Colon (tissue), 2 donors: ENCODE data around the gene ZNF410.

Experiments used
- FAIRE-seq: peaks from 2 replicates; lab custom pipeline; 2012; peaks lifted over from hg19 to GRCh38; lab: Jason Lieb, UNC
- donor health status: control.
- donor health status: control.

ZNF410 gene

DNA sequence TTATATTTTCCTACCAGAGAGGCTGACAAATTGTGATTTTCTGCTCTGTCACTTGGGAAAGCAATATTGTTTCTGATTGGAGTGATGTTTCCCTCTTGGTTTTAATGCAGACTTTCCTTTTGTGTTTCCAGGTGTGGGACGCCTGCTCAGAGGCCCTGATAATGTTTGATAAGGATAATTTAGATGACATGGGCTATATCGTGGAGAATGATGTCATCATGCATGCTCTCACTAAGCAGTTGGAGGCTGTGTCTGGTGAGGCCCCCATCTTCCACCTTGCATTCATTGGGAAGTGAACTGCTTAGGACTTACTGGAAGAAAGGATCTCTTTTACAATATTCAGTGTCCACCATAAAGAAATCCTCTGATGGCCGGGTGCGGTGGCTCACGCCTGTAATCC, 69.0 kb downstream of the ZNF410 start:
- no peak for FAIRE-seq

DNA sequence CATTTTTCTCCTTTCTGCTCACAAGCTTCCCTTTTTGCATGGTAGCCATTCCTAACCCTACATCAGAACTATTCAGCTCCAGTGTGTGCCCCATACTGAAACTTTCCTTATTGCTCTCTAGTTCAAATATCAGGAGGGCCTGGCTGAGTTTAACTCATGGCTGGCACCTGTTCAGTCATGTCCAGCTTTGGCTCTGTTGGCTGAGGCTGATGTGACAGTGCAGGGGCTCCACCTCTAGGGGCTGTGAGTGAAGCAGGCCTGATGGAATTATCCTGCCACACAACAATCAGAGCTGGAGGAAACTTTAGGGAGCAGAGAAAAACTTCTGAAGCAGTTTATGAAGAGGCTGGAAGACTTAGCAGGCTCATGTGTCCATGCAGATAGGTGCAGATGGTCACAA, 71.9 kb downstream of the ZNF410 start:
- FAIRE-seq, result no peak

DNA sequence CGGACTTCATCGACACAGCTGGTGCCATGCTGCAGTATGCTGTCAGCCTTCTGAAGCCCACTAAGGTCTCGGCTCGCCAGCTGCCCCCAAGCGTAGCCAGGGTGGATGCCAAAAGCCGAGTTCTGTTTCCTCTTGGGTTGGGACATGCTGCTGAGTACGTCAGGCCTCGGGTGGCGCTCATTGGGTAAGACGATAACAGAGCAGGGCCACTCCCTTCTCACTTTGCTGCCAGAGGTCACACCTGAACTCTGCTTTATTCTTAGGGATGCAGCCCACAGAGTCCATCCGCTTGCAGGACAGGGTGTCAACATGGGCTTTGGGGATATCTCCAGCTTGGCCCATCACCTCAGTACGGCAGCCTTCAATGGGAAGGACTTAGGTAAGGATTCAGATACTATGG, 74.5 kb downstream of the ZNF410 start:
- FAIRE-seq, result no peak

DNA sequence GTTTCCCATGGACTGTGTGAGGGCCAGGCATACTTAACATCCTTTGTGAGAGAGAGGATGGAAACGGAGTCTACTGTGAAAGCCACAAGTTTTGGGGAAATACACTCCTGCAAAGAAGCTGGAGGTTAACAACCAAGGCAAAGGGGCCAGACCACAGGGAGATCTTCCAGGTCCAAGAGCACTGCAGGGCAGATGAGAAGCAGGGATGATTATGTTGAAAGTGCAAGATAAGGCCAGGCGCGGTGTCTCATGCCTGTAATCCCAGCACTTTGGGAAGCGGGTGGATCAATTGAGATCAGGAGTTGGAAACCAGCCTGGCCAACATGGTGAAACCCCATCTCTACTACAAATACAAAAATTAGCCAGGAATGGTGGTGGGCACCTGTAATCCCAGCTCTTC, 78.6 kb downstream of the ZNF410 start:
- FAIRE-seq, result no peak

DNA sequence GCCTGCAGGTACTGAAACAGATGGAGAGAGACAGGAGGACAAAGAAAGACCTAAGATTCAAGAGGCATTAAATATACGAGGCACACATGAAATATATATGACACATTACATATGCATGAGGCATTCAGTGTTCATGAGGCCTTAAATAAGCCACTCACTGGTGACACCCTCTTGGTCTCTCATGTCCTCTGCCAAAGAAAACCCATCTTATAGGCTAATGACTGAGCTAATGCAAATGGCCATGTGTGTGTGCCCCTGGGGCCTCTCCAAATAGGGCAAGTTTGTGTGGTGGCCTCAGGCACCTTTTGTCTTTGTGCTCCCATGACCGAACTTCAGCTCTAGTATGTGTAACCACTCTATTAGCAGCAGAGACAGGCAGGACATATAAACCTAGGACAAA, 82.2 kb downstream of the ZNF410 start:
- no peak for FAIRE-seq

DNA sequence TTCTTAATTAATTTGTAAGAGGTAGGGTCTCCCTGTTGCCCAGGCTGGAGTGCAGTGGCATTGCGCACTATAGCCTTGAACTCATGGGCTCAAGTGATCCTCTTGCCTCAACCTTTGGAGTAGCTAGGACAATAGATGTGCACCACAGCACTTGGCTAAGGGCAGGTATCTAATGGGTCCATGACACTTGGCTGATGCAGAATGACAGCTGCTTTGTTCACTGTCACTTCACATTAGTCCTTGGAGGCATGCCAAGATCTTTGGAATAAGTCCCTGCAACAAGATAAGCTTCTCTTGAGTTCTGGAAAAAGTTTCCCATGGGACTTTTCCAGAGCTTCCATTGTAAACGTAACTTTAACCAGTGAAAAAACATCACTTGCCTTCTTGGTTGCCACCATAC, 86.8 kb downstream of the ZNF410 start:
- FAIRE-seq, result no peak

DNA sequence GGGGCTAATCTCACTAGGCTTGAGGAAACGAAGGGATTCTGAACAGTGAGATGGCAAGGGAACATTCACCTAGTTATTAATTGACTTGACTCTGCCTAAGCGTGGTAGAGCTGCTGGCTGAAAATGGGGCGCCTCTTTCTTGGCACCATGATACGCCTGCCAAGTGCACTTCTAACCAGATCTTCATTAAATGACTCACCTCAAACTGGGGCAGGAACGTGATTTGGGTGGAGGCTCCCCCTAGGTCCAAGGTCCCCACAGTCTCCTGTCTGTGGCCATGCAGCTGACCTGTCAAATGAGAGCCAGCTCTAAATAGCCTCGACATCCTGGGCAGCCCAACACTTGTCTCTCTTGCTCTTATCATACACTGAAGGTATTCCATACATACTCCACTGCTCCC, 89.5 kb downstream of the ZNF410 start:
- no peak for FAIRE-seq

DNA sequence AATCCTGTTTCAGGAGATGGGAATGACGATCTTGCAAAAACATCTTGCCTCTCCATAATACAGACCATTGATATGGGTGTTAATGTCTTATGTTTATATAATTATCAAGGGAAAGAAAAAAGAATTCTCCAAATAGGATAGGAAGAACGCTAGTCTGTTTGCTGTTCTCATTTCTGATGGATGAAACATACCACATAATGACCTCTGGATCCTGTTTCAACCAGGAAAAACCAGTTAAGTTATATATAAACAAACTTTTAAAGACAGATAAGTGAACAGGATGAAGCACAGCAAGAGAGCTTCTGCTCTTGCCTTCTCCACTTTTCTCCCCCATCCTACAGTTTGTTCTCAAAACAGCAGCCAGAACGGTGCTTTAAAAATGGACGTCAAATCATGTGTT, 91.2 kb downstream of the ZNF410 start:
- no peak for FAIRE-seq
